Memory B cell (primary cell): Measurements from ENCODE around the gene AGXT.

Experiments used
- ATAC-seq: fragments of 150-1000 bp; cut with Tn5 transposase; 2 replicates; pipeline ENCODE4 v1.10.0; 2021; ENCODE audit warnings: low read depth, mild to moderate bottlenecking, moderate library complexity
- DNase-seq, 2 donors: peaks; one replicate each; pipeline ENCODE4 v3.0.0; 2022; ENCODE audit warnings: low spot score in 2 of 2
- H3K27ac Mint-ChIP-seq: one replicate; pipeline ENCODE4 v1.8.0; 2022; ENCODE audit warnings: mild to moderate bottlenecking, moderate library complexity, mixed read lengths
- H3K27me3 Mint-ChIP-seq: one replicate; pipeline ENCODE4 v1.8.0; 2022; ENCODE audit warnings: mixed read lengths
- H3K36me3 Mint-ChIP-seq: one replicate; pipeline ENCODE4 v1.8.0; 2022; ENCODE audit warnings: mild to moderate bottlenecking, mixed read lengths
- H3K4me1 Mint-ChIP-seq: one replicate; pipeline ENCODE4 v1.8.0; 2022; ENCODE audit warnings: mixed read lengths
- H3K4me3 Mint-ChIP-seq: one replicate; pipeline ENCODE4 v1.8.0; 2022; ENCODE audit warnings: mild to moderate bottlenecking, moderate library complexity, mixed read lengths
- H3K9me3 Mint-ChIP-seq: one replicate; pipeline ENCODE4 v1.8.0; 2022; ENCODE audit warnings: mixed read lengths

The AGXT gene

GRCh38 chr2:240892356-240892755, 23.7 kb downstream of the AGXT start:
- ATAC-seq (no peak), DNase-seq (no peak)
- Mint-ChIP-seq H3K4me3 (no peak overlapping the region), H3K9me3 (no peaks in the 10 kb centered on the region), H3K36me3 (no peaks in the 10 kb centered on the region), H3K27me3 (peaks cover under 1% of the 10 kb centered on the region), H3K27ac (no peak overlapping the region), H3K4me1 (no peaks in the 10 kb centered on the region)

DNA sequence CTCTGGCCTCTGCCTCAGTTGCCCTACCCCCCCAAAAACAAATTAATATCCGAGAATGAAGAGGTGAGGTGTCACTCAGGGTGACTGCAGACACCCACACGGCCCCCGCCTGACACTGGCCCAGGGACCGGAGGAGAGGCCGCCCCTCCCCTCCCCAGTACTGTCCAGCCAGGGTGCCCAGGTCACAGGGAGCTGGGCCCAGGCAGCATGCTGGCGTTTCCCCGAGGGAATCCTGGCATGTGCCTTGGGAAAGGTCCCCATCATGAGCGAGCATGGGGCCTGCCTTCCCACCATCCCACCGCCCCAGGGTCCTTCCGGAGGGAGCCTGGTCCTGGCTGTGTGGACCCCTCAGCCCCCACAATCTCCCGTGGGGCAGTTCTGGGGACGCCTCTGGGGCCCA, 24.3 kb downstream of the AGXT start:
- Mint-ChIP-seq H3K9me3 (no peaks in the 10 kb centered on the region), H3K27me3 (peaks cover 7% of the 10 kb centered on the region), H3K4me1 (no peaks in the 10 kb centered on the region), H3K4me3 (no peak overlapping the region), H3K36me3 (no peaks in the 10 kb centered on the region), H3K27ac (no peak overlapping the region)
- no peak for DNase-seq
- no peak for ATAC-seq

GRCh38 chr2:240893363-240893844, 24.8 kb downstream of the AGXT start:
- no peaks in the 10 kb centered on the region for H3K9me3 Mint-ChIP-seq
- ATAC-seq (peak; percentile 79), DNase-seq (no peak)
- no peaks in the 10 kb centered on the region for H3K4me1 Mint-ChIP-seq
- H3K27me3 Mint-ChIP-seq: peaks cover 8% of the 10 kb centered on the region
- H3K27ac Mint-ChIP-seq: no peak overlapping the region
- H3K4me3 Mint-ChIP-seq: no peak overlapping the region
- H3K36me3 Mint-ChIP-seq: no peaks in the 10 kb centered on the region

DNA sequence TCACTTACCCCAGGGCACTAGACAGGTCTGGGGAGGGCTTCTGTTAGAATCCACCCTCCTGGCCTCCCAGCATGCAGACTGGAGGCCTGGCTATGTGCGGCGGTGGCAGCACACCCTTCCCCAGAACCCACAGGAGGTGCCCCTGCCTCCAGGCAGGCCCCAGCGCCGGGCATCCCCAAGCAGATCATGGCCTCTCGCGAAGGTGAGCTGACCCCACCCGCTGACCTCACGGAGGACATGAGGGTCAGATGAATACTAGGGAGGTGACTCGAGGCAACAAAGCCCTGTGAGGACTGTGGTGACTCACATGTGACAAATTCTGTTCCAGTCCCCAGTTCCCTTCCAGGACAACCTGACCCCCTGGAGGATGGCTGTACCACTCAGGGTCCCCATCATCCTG, 25.4 kb downstream of the AGXT start:
- peaks cover 8% of the 10 kb centered on the region for H3K27me3 Mint-ChIP-seq
- no peaks in the 10 kb centered on the region for H3K9me3 Mint-ChIP-seq
- ATAC-seq: no peak
- H3K4me3 Mint-ChIP-seq: no peak overlapping the region
- H3K27ac Mint-ChIP-seq: no peak overlapping the region
- no peaks in the 10 kb centered on the region for H3K4me1 Mint-ChIP-seq
- no peak for DNase-seq
- H3K36me3 Mint-ChIP-seq: no peaks in the 10 kb centered on the region

- Mint-ChIP-seq H3K27me3 (peaks cover 8% of the 10 kb centered on the region), H3K4me1 (no peaks in the 10 kb centered on the region), H3K27ac (no peak overlapping the region), H3K36me3 (no peaks in the 10 kb centered on the region), H3K9me3 (no peaks in the 10 kb centered on the region), H3K4me3 (no peak overlapping the region)
- no peak for DNase-seq
- ATAC-seq: no peak
These were observed 26.4 kb downstream of the AGXT start for GRCh38 chr2:240894836-240895558.

GRCh38 chr2:240895656-240896388, 27.2 kb downstream of the AGXT start, which contains the start of gene MAB21L4:
MAB21L4 (minus strand) TSS chr2:240896156; CDS start chr2:240895997, 159 bp downstream.
- no peaks in the 10 kb centered on the region for H3K36me3 Mint-ChIP-seq
- ATAC-seq (no peak), DNase-seq (no peak)
- H3K27me3 Mint-ChIP-seq: peaks cover 8% of the 10 kb centered on the region
- H3K9me3 Mint-ChIP-seq: no peaks in the 10 kb centered on the region
- H3K27ac Mint-ChIP-seq: no peak within 1 kb of the TSS
- no peak within 1 kb of the TSS for H3K4me3 Mint-ChIP-seq
- H3K4me1 Mint-ChIP-seq: no peaks in the 10 kb centered on the region

GRCh38 chr2:240896394-240896793, 27.8 kb downstream of the AGXT start:
- Mint-ChIP-seq H3K27me3 (peaks cover 8% of the 10 kb centered on the region), H3K27ac (no peak overlapping the region), H3K36me3 (no peaks in the 10 kb centered on the region), H3K4me3 (no peak overlapping the region), H3K9me3 (peaks cover 1% of the 10 kb centered on the region), H3K4me1 (peaks cover 2% of the 10 kb centered on the region)
- no peak for ATAC-seq
- no peak for DNase-seq

DNA sequence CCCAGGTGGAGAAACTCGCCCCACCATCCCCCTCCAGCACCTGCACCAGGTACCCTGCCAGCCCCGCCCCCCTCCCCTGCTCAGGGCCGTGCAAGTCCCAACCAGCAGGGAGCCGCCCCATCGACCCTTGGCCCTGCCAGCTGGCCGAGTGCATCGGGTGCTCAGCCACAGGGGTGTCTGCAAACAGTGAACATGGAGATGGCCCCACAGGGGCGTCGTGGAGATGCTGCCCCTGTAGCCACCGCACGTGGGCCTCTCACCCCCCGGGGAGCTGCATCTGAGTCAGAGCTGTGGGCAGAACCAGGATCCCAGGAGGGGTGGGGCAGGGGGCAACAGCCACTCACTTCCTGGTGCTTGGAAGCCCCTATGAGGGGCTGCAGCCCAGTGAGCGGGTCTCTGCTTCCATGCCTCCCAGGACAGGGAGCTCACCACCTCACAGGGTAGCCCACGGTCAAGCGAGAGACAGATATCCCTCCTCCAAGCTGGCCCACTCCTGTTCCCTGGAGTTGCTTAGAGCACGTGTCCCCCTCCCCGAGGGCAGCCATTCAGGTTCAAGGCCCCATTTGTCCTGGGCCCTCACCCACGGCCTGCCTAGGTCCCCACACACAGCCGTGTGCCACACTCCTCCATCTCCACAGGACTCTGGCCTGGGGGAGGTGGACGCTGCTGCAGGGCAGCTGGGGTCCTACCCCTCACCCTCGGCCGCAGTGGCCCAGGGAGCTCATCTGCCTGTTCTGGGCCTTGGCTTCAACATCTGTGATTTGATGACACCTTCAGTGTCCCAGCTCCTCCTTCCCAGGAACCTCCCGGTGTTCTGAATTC, 28.5 kb downstream of the AGXT start:
- H3K9me3 Mint-ChIP-seq: peaks cover 1% of the 10 kb centered on the region
- peaks cover 8% of the 10 kb centered on the region for H3K27me3 Mint-ChIP-seq
- no peaks in the 10 kb centered on the region for H3K36me3 Mint-ChIP-seq
- ATAC-seq: no peak
- H3K4me3 Mint-ChIP-seq: no peak overlapping the region
- H3K27ac Mint-ChIP-seq: no peak overlapping the region
- peaks cover 2% of the 10 kb centered on the region for H3K4me1 Mint-ChIP-seq
- DNase-seq: no peak

- no peak overlapping the region for H3K27ac Mint-ChIP-seq
- H3K9me3 Mint-ChIP-seq: peaks cover 1% of the 10 kb centered on the region
- DNase-seq (no peak), ATAC-seq (no peak)
- H3K4me3 Mint-ChIP-seq: no peak overlapping the region
- H3K27me3 Mint-ChIP-seq: peaks cover 8% of the 10 kb centered on the region
- peaks cover 2% of the 10 kb centered on the region for H3K4me1 Mint-ChIP-seq
- H3K36me3 Mint-ChIP-seq: no peaks in the 10 kb centered on the region
These were observed 29.6 kb downstream of the AGXT start for GRCh38 chr2:240898108-240898730.

GRCh38 chr2:240898731-240899467, 30.3 kb downstream of the AGXT start:
- peaks cover 1% of the 10 kb centered on the region for H3K9me3 Mint-ChIP-seq
- no peak overlapping the region for H3K4me3 Mint-ChIP-seq
- no peak overlapping the region for H3K27ac Mint-ChIP-seq
- peaks cover 8% of the 10 kb centered on the region for H3K27me3 Mint-ChIP-seq
- H3K4me1 Mint-ChIP-seq: peaks cover 2% of the 10 kb centered on the region
- ATAC-seq: no peak
- DNase-seq: no peak
- H3K36me3 Mint-ChIP-seq: no peaks in the 10 kb centered on the region

DNA sequence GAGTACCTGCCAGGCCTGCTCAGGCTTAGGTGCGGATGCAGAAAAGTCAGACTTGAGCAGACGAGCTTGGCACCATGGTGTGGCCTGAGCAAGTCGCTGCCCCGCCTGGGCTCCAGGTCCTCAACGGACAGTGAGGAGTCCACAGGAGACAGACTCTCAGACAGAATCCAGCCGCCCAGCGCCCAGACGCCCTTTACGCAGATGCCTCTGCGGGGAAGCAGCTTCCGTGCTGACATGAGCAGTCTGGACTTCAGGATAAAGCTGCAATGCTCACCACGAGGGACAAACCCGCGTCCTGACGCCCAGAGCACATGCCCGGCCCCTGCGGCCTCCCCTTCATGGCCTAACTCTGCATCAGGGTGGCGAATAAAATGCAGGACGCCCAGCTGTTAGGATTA, 30.8 kb downstream of the AGXT start:
- Mint-ChIP-seq H3K9me3 (peaks cover 1% of the 10 kb centered on the region), H3K4me1 (peaks cover 2% of the 10 kb centered on the region), H3K36me3 (no peaks in the 10 kb centered on the region), H3K27me3 (peaks cover 8% of the 10 kb centered on the region), H3K27ac (no peak overlapping the region), H3K4me3 (no peak overlapping the region)
- DNase-seq: no peak
- no peak for ATAC-seq

GRCh38 chr2:240900141-240900860, 31.7 kb downstream of the AGXT start:
- H3K36me3 Mint-ChIP-seq: no peaks in the 10 kb centered on the region
- peaks cover 2% of the 10 kb centered on the region for H3K4me1 Mint-ChIP-seq
- peaks cover 8% of the 10 kb centered on the region for H3K27me3 Mint-ChIP-seq
- peaks cover 1% of the 10 kb centered on the region for H3K9me3 Mint-ChIP-seq
- H3K27ac Mint-ChIP-seq: no peak overlapping the region
- ATAC-seq (no peak), DNase-seq (no peak)
- no peak overlapping the region for H3K4me3 Mint-ChIP-seq
